ENCODE data around the gene SPAG5.

The SPAG5 gene

GRCh38 chr17:28547623-28548416 is 51.0 kb downstream of the SPAG5 start:
- TF ChIP-seq GATA2 (IDR thresholded peaks at IDR 0.05; ENCODE audit: low read depth, low read length): no peak
- no peak for TF ChIP-seq GATA3 (IDR thresholded peaks at IDR 0.05; ENCODE audit: low read depth, low read length)

- no peak for TF ChIP-seq GATA3 (IDR thresholded peaks at IDR 0.05; ENCODE audit: low read depth, low read length)
- TF ChIP-seq GATA2 (IDR thresholded peaks at IDR 0.05; ENCODE audit: low read depth, low read length): no peak
Measured at GRCh38 chr17:28547096-28547622, 51.7 kb downstream of the SPAG5 start.

- TF ChIP-seq GATA2 (IDR thresholded peaks at IDR 0.05; ENCODE audit: low read depth, low read length): no peak
- TF ChIP-seq GATA3 (IDR thresholded peaks at IDR 0.05; ENCODE audit: low read depth, low read length): no peak
Measured at GRCh38 chr17:28545787-28546415, 52.9 kb downstream of the SPAG5 start.

- no peak for TF ChIP-seq GATA2 (IDR thresholded peaks at IDR 0.05; ENCODE audit: low read depth, low read length)
- no peak for TF ChIP-seq GATA3 (IDR thresholded peaks at IDR 0.05; ENCODE audit: low read depth, low read length)
Measured at GRCh38 chr17:28545141-28545503, 53.7 kb downstream of the SPAG5 start.

- TF ChIP-seq GATA2 (IDR thresholded peaks at IDR 0.05; ENCODE audit: low read depth, low read length) (no peak), GATA3 (IDR thresholded peaks at IDR 0.05; ENCODE audit: low read depth, low read length) (no peak)
Measured at GRCh38 chr17:28544402-28545140, 54.3 kb downstream of the SPAG5 start.

- no peak for TF ChIP-seq GATA3 (IDR thresholded peaks at IDR 0.05; ENCODE audit: low read depth, low read length)
- TF ChIP-seq GATA2 (IDR thresholded peaks at IDR 0.05; ENCODE audit: low read depth, low read length): no peak
Measured at GRCh38 chr17:28541439-28541838, 57.4 kb downstream of the SPAG5 start.

GRCh38 chr17:28540231-28540630 is 58.6 kb downstream of the SPAG5 start:
- TF ChIP-seq GATA3 (IDR thresholded peaks at IDR 0.05; ENCODE audit: low read depth, low read length) (no peak), GATA2 (IDR thresholded peaks at IDR 0.05; ENCODE audit: low read depth, low read length) (no peak)

- TF ChIP-seq GATA3 (IDR thresholded peaks at IDR 0.05; ENCODE audit: low read depth, low read length): no peak
- TF ChIP-seq GATA2 (IDR thresholded peaks at IDR 0.05; ENCODE audit: low read depth, low read length): no peak
Measured at GRCh38 chr17:28538296-28538895, 60.4 kb downstream of the SPAG5 start.

- TF ChIP-seq GATA3 (IDR thresholded peaks at IDR 0.05; ENCODE audit: low read depth, low read length) (no peak), GATA2 (IDR thresholded peaks at IDR 0.05; ENCODE audit: low read depth, low read length) (no peak)
Measured at GRCh38 chr17:28537219-28537610, 61.6 kb downstream of the SPAG5 start.

- TF ChIP-seq GATA3 (IDR thresholded peaks at IDR 0.05; ENCODE audit: low read depth, low read length): no peak
- TF ChIP-seq GATA2 (IDR thresholded peaks at IDR 0.05; ENCODE audit: low read depth, low read length): no peak
Measured at GRCh38 chr17:28536532-28537218, 62.1 kb downstream of the SPAG5 start.

- TF ChIP-seq GATA3 (IDR thresholded peaks at IDR 0.05; ENCODE audit: low read depth, low read length) (no peak), GATA2 (IDR thresholded peaks at IDR 0.05; ENCODE audit: low read depth, low read length) (no peak)
Measured at GRCh38 chr17:28534740-28535375, 64.0 kb downstream of the SPAG5 start.

GRCh38 chr17:28533091-28533807 is 65.6 kb downstream of the SPAG5 start:
- no peak for TF ChIP-seq GATA2 (IDR thresholded peaks at IDR 0.05; ENCODE audit: low read depth, low read length)
